HG03469 (cell line): ENCODE data around the gene RTL10.

ENCODE experiments used
- ATAC-seq: cut with Tn5 transposase; IDR thresholded peaks from one replicate; pipeline ENCODE4 v1.9.1; 2021; ENCODE audit warnings: mild to moderate bottlenecking, moderate library complexity, moderate number of reproducible peaks; ENCODE audit not compliant: unreplicated experiment

Gene RTL10

GRCh38 chr22:19866665-19867009 lies 12.0 kb upstream of the RTL10 start:
- ATAC-seq, result no peak

- ATAC-seq, result no peak
Measured at GRCh38 chr22:19865141-19865829, 10.6 kb upstream of the RTL10 start.

- ATAC-seq, result no peak
Measured at GRCh38 chr22:19864538-19865106, 9.9 kb upstream of the RTL10 start.

- ATAC-seq, result no peak
Measured at GRCh38 chr22:19863571-19863970, 8.9 kb upstream of the RTL10 start.

GRCh38 chr22:19862619-19863246 lies 8.1 kb upstream of the RTL10 start:
- no peak for ATAC-seq

GRCh38 chr22:19859861-19860510 lies 5.3 kb upstream of the RTL10 start:
- no peak for ATAC-seq

GRCh38 chr22:19857382-19857781 lies 2.7 kb upstream of the RTL10 start:
- ATAC-seq, result no peak

- ATAC-seq, result no peak
Measured at GRCh38 chr22:19855504-19856409, 1.1 kb upstream of the RTL10 start.

GRCh38 chr22:19853879-19854777 lies 546 bp downstream of the RTL10 start:
- ATAC-seq, result no peak

- ATAC-seq, result no peak
Measured at GRCh38 chr22:19853058-19853878, 1.4 kb downstream of the RTL10 start.

GRCh38 chr22:19852177-19852781 lies 2.4 kb downstream of the RTL10 start:
- no peak for ATAC-seq

GRCh38 chr22:19851291-19852176 lies 3.1 kb downstream of the RTL10 start:
- ATAC-seq, result no peak

GRCh38 chr22:19850763-19851109 lies 3.9 kb downstream of the RTL10 start:
- no peak for ATAC-seq

GRCh38 chr22:19849835-19850762 lies 4.6 kb downstream of the RTL10 start:
- ATAC-seq, result no peak

GRCh38 chr22:19848298-19849224 lies 6.1 kb downstream of the RTL10 start:
- ATAC-seq, result no peak

GRCh38 chr22:19847345-19847632 lies 7.4 kb downstream of the RTL10 start:
- no peak for ATAC-seq
